Loucy (cell line): ENCODE results near the gene OGFOD2.

Experiments used
- EZH2phosphoT487 ChIP-seq: fragments of 200-600 bp; IDR thresholded peaks from 2 replicates; pipeline ENCODE4 v1.6.1; 2018; ENCODE audit warnings: antibody characterized with exemption, mild to moderate bottlenecking, moderate library complexity, borderline replicate concordance
- TF ChIP-seq, protein P1 (sequence below): fragments of 200-600 bp; sonication (generic); conservative IDR thresholded peaks from 2 replicates; pipeline ENCODE4 v1.5.1; 2014; ENCODE audit warnings: mild to moderate bottlenecking, antibody characterized with exemption, low read length

GRCh38 chr12:122944605-122945592, 30.1 kb upstream of the OGFOD2 start:
- TF ChIP-seq, protein P1, sequence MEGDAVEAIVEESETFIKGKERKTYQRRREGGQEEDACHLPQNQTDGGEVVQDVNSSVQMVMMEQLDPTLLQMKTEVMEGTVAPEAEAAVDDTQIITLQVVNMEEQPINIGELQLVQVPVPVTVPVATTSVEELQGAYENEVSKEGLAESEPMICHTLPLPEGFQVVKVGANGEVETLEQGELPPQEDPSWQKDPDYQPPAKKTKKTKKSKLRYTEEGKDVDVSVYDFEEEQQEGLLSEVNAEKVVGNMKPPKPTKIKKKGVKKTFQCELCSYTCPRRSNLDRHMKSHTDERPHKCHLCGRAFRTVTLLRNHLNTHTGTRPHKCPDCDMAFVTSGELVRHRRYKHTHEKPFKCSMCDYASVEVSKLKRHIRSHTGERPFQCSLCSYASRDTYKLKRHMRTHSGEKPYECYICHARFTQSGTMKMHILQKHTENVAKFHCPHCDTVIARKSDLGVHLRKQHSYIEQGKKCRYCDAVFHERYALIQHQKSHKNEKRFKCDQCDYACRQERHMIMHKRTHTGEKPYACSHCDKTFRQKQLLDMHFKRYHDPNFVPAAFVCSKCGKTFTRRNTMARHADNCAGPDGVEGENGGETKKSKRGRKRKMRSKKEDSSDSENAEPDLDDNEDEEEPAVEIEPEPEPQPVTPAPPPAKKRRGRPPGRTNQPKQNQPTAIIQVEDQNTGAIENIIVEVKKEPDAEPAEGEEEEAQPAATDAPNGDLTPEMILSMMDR, result no peak
- no peak for TF ChIP-seq EZH2phosphoT487
